ENCODE measurements around the gene EGFL7. TPM values are rescaled to one million over a fixed set of nuclear protein-coding genes. Genes with fewer than 3 reads are reported as not detected.

Gene EGFL7
- total RNA-seq, 1 experiment from 2014 or later, result 79.5 TPM

GRCh38 chr9:136667214-136667939 is 4.7 kb downstream of the EGFL7 start:
- no TSS peak for BruUV-seq (replicated peaks)
- TF ChIP-seq CTCF (conservative IDR thresholded peaks at IDR 0.05; ENCODE audit: low read depth, low read length) (no peak), EZH2 (IDR thresholded peaks at IDR 0.05; ENCODE audit: borderline replicate concordance, low read depth, low read length, poor library complexity, severe bottlenecking) (no peak)
- H3K4me1 ChIP-seq (ENCODE audit: insufficient read depth, low read length, poor library complexity, severe bottlenecking), result peaks cover 32% of the 10 kb centered on the region
- intact Hi-C loops (cut with micrococcal nuclease; ENCODE audit: unreplicated experiment), result no loop called here
- H3K9me3 ChIP-seq (ENCODE audit: low read depth, low read length, poor library complexity, severe bottlenecking), result no peaks in the 10 kb centered on the region
- POLR2A ChIA-PET (ENCODE audit: low non-redundant PET), result interaction anchor here (0.7 kb wide), 1 partner anchor 41 kb away, joined by 4 read pairs; no protein-coding TSS in a partner anchor
- H3K27ac ChIP-seq (ENCODE audit: low read depth, low read length, poor library complexity, severe bottlenecking), result peak overlapping the region; percentile 60
- H3K36me3 ChIP-seq (ENCODE audit: insufficient read depth, low read length, poor library complexity, severe bottlenecking), result peaks cover 5% of the 10 kb centered on the region
- CTCF ChIA-PET, result no interaction called here
- DNase-seq (ENCODE audit: low spot score), result peak; percentile 65
- H3K27me3 ChIP-seq (replicated peaks; ENCODE audit: insufficient read depth, low read depth, low read length, poor library complexity), result no peaks in the 10 kb centered on the region
- H3K4me3 ChIP-seq (ENCODE audit: low read depth, low read length, poor library complexity, severe bottlenecking), result peak overlapping the region; percentile 58

GRCh38 chr9:136667940-136668760 is 5.4 kb downstream of the EGFL7 start:
- BruUV-seq (replicated peaks), result no TSS peak
- Histone ChIP-seq H3K9me3 (ENCODE audit: low read depth, low read length, poor library complexity, severe bottlenecking) (no peaks in the 10 kb centered on the region), H3K4me3 (ENCODE audit: low read depth, low read length, poor library complexity, severe bottlenecking) (peak overlapping the region; percentile 58), H3K4me1 (ENCODE audit: insufficient read depth, low read length, poor library complexity, severe bottlenecking) (peaks cover 32% of the 10 kb centered on the region), H3K27ac (ENCODE audit: low read depth, low read length, poor library complexity, severe bottlenecking) (peak overlapping the region; percentile 60), H3K27me3 (replicated peaks; ENCODE audit: insufficient read depth, low read depth, low read length, poor library complexity) (no peaks in the 10 kb centered on the region), H3K36me3 (ENCODE audit: insufficient read depth, low read length, poor library complexity, severe bottlenecking) (peaks cover 9% of the 10 kb centered on the region)
- intact Hi-C loops (cut with micrococcal nuclease; ENCODE audit: unreplicated experiment), result no loop called here
- no peak for DNase-seq (ENCODE audit: low spot score)
- CTCF ChIA-PET, result no interaction called here
- no peak for TF ChIP-seq EZH2 (IDR thresholded peaks at IDR 0.05; ENCODE audit: borderline replicate concordance, low read depth, low read length, poor library complexity, severe bottlenecking)
- no peak for TF ChIP-seq CTCF (conservative IDR thresholded peaks at IDR 0.05; ENCODE audit: low read depth, low read length)
- POLR2A ChIA-PET (ENCODE audit: low non-redundant PET), result interaction anchor here (0.6 kb wide), 1 partner anchor 14 kb away, joined by 3 read pairs; no protein-coding TSS in a partner anchor

- Histone ChIP-seq H3K9me3 (ENCODE audit: low read depth, low read length, poor library complexity, severe bottlenecking) (no peaks in the 10 kb centered on the region), H3K27me3 (replicated peaks; ENCODE audit: insufficient read depth, low read depth, low read length, poor library complexity) (no peaks in the 10 kb centered on the region), H3K4me3 (ENCODE audit: low read depth, low read length, poor library complexity, severe bottlenecking) (no peak overlapping the region), H3K27ac (ENCODE audit: low read depth, low read length, poor library complexity, severe bottlenecking) (no peak overlapping the region), H3K4me1 (ENCODE audit: insufficient read depth, low read length, poor library complexity, severe bottlenecking) (peaks cover 32% of the 10 kb centered on the region), H3K36me3 (ENCODE audit: insufficient read depth, low read length, poor library complexity, severe bottlenecking) (peaks cover 10% of the 10 kb centered on the region)
- intact Hi-C loops (cut with micrococcal nuclease; ENCODE audit: unreplicated experiment), result no loop called here
- BruUV-seq (replicated peaks), result no TSS peak
- no peak for TF ChIP-seq EZH2 (IDR thresholded peaks at IDR 0.05; ENCODE audit: borderline replicate concordance, low read depth, low read length, poor library complexity, severe bottlenecking)
- no peak for TF ChIP-seq CTCF (conservative IDR thresholded peaks at IDR 0.05; ENCODE audit: low read depth, low read length)
- DNase-seq (ENCODE audit: low spot score), result peak; percentile 56
- ChIA-PET CTCF (no interaction called here), POLR2A (ENCODE audit: low non-redundant PET) (interaction anchor here (0.6 kb wide), 1 partner anchor 13 kb away, joined by 3 read pairs; no protein-coding TSS in a partner anchor)
Measured at GRCh38 chr9:136668983-136669790, 6.5 kb downstream of the EGFL7 start.
